NCI-H146 treated with DMSO at 0.1 percent for 48 hours (cell line): ENCODE measurements around the gene NOP16.
"Not testable (repeated sequence)": the region's sequence is repeated elsewhere in the genome, so short reads cannot be mapped to it uniquely, and the experiment has no call there.

Source experiments
- DNase-seq: peaks from one replicate; lab custom pipeline; 2025; ENCODE audit not compliant: unreplicated experiment; lab: John Stamatoyannopoulos, UW

The NOP16 gene

GRCh38 chr5:176410486-176411180 lies 22.2 kb upstream of the NOP16 start:
- DNase-seq = no peak

GRCh38 chr5:176409765-176410164 lies 21.4 kb upstream of the NOP16 start:
- no peak for DNase-seq

- no peak for DNase-seq
Observed at GRCh38 chr5:176408590-176408989, 20.2 kb upstream of the NOP16 start.

GRCh38 chr5:176408252-176408573 lies 19.8 kb upstream of the NOP16 start:
- DNase-seq = not testable (repeated sequence)

GRCh38 chr5:176407456-176408251 lies 19.3 kb upstream of the NOP16 start:
- DNase-seq = no peak

GRCh38 chr5:176406436-176407052 lies 18.1 kb upstream of the NOP16 start:
- no peak for DNase-seq

GRCh38 chr5:176405656-176406435 lies 17.4 kb upstream of the NOP16 start:
- DNase-seq = no peak

GRCh38 chr5:176401281-176402205 lies 13.1 kb upstream of the NOP16 start:
- no peak for DNase-seq

GRCh38 chr5:176400382-176401156 lies 12.2 kb upstream of the NOP16 start:
- DNase-seq = no peak

GRCh38 chr5:176397736-176398420 lies 9.5 kb upstream of the NOP16 start:
- DNase-seq = no peak

GRCh38 chr5:176396330-176396729 lies 7.9 kb upstream of the NOP16 start:
- no peak for DNase-seq

GRCh38 chr5:176394881-176395675 lies 6.7 kb upstream of the NOP16 start:
- DNase-seq = no peak

GRCh38 chr5:176394096-176394495 lies 5.7 kb upstream of the NOP16 start:
- no peak for DNase-seq

GRCh38 chr5:176392526-176392925 lies 4.1 kb upstream of the NOP16 start:
- no peak for DNase-seq

- no peak for DNase-seq
Observed at GRCh38 chr5:176391999-176392398, 3.6 kb upstream of the NOP16 start.

GRCh38 chr5:176391479-176391878 lies 3.1 kb upstream of the NOP16 start:
- DNase-seq = no peak

- DNase-seq = no peak
Observed at GRCh38 chr5:176389135-176390123, 1.0 kb upstream of the NOP16 start.
